NCI-H2227 treated with DMSO at 0.1 percent for 48 hours (cell line): ENCODE data around the gene PET100.

Experiments used
- DNase-seq: peaks from one replicate; lab custom pipeline; 2025; lab: John Stamatoyannopoulos, UW

Gene PET100, protein sequence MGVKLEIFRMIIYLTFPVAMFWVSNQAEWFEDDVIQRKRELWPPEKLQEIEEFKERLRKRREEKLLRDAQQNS

DNA sequence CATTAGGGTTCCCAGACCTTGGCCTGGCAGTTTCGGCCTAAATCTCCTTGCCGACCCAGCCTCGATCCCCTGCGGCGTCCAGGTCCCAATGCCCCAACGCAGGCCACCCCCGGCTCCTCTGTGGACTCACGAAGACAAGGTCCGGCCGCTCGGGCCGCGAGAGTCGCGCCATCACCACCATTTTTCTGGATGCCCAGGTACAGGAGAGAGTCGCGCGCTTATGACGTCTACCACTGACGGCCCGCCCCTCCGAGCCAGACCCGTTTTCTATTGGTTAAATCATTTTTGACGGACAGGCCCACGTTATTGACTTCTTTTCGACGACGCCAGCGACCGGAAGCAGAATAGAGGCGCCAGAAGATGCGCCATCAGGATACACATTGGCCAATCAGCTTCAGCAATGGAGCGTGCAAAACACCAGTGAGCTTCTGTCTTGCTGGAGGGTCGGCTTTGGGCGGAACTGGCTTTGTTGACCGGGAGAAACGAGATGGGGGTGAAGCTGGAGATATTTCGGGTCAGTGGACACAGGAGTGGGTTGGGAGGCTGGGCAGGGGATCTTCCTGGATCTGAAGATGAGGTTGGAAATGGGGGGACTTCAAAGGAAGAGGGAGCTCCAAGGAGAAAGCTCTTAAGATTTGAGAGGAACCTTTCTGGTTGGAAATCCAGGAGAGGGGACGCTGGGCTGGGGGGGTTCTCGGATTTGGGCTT lies at the start of gene PET100, which contains the start of gene XAB2:
Gene PET100 (plus strand): TSS at position 447 of the 708 bp plus-strand sequence. CDS start 41 bp downstream, at position 488.
Gene XAB2 (minus strand): TSS at position 199 of the 708 bp plus-strand sequence. CDS start 18 bp downstream, at position 181.
- DNase-seq: peak; percentile 97

DNA sequence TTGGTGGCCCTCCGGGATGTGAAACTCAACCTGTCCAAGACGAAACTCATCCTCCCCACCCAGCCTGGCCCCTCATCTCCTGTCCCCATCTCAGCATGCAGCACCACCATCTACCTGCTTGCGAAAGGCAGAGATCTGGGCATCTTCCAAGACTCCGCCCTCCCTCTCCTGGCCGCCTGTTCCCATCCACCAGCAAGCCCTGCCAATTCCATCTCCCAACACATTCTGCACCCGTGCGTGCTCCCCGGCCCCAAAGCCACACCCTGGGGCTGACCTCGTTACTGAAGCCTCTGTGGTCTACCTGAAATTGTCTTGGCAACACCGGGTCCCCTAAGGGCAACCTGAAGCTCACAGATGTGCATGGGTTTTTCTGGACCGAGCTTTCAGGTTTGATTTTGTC lies 47.1 kb upstream of the PET100 start:
- no peak for DNase-seq

DNA sequence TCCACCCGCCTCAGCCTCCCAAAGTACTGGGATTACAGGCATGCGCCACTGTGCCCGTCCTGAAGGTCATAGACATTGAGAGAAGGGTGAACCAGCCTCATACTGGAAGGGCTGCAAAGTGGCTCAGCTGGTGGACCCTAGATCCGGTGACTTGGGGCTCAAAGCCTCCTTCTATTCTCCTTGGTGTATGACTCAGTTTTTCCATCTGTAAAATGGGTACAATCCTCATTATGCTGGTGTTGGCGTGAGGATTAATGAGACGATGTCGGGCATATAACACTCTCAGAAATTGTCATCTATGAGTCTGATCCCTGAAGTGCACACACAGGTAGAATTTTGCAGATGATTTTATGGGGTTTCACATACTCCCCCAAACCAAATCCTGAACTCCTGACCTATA lies 39.8 kb upstream of the PET100 start:
- no peak for DNase-seq

DNA sequence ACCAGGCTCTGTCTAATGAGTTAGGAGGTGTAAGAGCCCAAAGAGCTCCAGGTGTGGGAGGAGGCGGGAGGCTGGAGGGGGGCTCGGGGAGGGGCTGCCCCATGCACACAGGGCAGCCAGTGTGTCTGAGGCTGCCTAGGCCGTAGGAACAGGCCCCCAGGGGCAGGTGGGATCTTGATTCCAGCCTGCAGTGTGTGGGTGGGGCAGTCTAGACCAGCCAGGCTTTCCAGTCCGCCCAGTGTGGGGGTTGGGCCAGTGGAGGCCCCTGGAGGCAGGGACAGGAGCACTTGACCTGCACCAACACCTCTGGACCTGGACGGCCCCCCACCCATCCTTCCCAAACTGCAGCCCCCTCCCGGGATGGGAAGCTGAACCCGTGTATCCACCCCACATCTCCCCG lies 39.3 kb upstream of the PET100 start:
- DNase-seq: no peak

DNA sequence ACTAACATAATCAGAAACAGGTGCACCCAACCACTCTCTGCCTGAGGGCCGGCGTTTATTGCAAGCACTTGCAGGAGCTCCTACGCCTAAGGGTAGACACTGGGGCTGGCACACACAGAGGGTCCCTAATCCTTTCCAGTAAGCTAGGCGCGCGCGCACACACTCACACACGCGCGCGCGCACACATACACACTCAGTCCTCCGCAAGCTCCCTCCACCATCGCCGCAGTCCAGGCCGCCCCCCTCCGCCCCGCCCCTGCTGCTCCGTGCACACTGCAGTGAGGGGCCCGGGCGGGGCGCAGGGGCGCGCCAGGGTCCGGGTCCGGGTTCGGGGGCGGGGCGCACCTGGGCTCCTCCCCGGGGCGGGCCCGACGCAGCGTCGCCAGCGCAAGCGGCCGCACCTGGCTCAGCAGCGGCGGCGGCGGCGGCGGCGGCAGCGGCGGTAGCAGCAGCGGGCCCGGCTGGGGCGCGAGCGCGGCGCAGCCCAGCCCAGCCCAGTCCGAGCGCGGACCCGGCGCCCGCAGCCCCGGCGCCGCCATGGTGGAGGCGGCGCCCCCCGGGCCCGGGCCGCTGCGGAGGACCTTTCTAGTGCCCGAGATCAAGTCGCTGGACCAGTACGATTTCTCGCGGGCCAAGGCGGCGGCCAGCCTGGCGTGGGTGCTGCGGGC lies 34.0 kb upstream of the PET100 start, which contains the start of gene CAMSAP3:
Gene CAMSAP3 (plus strand): TSS at position 398 of the 668 bp plus-strand sequence. CDS start 140 bp downstream, at position 538.
- DNase-seq: peak; percentile 64

DNA sequence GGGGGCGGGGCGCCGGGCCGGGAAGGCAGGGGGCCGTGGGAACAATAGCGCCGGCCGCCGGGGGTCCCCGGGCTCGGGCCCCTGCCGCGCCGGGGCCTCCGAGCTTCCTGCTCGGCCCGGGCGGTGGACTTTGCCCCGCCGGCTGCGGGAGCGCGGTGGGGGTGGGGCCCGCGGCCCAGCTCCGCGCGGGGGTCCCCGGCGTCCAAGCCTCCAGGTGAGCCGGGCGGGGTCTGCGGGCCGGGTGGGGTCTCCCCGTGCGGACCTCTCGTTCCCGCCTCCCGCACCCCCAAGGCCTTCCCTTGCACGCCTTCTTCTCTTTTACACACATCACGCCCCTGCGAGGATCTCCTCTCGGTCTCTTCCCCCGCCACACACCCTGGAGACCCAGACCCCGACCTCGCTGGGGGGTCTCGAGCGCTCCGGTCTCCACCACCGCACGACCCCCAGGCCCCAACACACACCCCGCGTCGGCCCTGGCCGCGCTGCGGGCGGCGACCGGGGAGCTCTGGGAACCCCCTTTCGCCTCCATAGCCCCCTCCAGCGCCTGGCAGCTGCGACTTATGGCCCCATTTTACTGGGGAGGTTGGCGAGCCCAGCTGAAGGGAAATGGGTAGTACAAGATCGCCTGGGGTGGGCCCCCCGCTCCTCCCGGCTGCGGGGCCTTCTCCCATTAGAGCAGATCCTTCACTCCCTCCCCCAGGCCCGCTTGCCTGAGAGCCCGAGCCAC lies 33.2 kb upstream of the PET100 start:
- no peak for DNase-seq

DNA sequence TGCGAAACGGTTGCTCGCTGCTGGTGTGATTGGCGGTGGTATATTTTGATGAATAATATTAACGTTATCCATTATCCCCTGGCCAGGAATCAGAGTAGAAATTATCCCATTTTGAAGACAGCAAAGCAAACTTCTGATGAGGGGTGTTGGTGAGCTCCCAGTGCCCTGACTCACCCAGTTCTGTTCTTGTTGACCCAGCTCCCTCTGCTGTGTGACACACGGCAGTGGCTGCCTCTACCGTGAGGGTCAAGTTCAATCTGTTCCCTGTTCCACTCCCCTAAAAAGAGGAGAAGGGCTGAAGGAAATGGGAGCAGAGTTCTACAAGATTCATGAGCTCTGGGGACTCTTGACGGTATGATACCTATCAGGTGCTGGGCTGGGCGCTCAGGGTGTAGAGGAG lies 31.9 kb upstream of the PET100 start:
- DNase-seq: no peak

DNA sequence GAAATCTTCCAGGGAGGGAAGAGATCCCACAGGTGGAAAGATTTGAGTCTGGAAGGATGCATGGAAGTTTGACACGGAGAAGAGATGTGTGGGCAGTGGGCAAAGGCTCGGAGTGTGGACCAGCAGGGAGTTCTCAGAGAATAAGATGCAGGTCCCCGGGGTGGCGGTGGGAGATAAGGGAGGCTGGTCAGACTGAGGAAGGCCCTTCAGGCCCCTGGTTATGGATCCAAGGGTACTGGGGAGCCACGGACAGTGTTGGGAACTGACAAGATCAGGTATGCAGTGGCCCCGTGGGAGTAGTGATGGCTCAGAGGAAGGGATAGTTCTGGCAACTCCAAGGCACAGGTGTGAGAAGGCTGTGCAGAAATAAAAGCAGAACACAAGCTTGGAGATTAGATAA lies 31.4 kb upstream of the PET100 start:
- DNase-seq: no peak

DNA sequence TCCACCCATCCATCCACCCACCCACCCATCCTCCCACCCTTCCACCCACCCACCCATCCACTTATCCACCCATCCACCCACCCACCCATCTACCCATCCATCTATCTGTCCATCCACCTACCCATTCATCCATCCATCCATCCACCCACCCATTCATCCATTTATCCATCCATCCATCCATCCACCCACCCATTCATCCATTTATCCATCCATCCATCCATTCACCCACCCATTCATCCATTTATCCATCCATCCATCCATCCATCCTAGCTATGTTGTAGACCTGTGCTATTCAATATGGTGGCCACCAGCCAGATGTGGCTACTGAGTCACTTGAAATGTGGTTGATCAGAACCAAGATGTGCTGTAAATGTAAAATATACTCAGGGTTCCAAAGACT lies 28.9 kb upstream of the PET100 start:
- DNase-seq: no peak

DNA sequence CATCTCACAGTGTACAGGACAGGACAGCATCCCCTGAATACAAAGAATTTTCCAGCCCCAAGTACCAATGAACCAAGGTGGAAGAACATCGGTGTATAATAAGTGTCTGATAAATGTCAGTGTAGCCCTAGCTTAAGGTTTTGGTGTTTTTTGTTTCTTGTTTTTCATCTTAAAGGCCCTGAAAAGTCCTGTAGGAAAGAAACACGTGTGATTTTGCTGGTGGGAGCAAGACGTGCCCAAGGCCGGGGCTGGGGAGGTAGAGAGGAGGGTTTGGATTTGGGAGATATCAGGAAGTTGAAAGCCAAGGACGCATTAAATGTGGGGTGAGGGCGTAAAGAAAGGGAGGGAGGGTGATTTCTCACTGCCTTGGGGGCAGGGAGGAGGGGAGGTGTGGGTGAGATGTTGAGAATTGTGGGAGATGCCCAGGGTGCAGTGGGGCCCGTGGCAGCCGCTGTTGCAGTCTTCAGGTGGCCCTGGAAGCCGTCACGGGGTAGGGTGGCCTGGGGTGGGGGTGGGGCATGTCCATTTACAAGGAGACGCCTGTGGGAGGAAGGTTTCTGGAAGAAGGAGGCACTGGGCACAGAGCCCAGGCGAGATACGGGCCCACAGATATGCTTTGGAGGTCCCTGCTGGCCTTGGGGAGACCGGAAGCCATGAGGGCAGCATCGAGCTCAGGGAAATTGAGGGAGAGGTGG lies 27.2 kb upstream of the PET100 start:
- no peak for DNase-seq

DNA sequence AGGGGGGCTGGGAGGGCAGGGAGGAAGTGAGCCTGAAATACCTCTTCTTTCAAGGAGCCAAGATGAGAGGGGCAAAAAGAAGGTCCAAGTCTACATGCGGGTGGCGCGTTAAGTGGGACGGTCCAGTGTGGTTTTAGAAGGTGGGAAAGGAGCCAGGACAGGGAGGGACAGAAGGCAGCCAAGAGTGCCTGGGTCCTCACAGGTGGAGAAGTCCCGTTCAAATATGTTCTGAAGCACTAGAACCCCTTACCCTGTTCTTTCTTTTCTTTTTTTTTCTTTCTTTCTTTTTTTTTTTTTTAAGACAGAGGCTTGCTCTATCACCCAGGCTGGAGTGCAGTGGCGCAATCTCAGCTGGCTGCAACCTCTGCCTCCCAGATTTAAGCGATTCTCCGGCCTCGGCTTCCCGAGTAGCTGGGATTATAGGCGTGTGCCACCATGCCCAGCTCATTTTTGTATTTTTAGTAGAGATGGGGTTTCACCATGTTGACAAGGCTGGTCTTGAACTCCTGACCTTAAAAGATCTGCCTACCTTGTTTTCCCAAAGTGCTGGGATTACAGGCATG lies 26.6 kb upstream of the PET100 start:
- DNase-seq: no peak

DNA sequence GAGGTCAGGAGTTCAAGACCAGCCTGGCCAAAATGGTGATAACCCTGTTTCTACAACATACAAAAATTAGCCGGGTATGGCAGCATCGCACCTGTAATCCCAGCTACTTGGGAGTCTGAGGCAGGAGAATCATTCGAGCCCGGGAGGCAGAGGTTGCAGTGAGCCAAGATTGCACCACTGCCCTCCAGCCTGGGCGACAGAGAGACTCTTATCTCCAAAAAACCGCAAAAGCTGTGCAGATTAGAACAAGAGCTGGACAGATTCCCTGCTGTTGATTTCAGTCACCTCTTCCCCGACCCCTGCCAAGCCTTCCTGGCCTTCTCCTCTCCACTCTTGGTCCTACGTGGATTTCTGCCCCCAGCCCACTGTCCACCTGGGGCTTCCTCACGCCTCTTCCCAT lies 25.7 kb upstream of the PET100 start:
- DNase-seq: no peak

DNA sequence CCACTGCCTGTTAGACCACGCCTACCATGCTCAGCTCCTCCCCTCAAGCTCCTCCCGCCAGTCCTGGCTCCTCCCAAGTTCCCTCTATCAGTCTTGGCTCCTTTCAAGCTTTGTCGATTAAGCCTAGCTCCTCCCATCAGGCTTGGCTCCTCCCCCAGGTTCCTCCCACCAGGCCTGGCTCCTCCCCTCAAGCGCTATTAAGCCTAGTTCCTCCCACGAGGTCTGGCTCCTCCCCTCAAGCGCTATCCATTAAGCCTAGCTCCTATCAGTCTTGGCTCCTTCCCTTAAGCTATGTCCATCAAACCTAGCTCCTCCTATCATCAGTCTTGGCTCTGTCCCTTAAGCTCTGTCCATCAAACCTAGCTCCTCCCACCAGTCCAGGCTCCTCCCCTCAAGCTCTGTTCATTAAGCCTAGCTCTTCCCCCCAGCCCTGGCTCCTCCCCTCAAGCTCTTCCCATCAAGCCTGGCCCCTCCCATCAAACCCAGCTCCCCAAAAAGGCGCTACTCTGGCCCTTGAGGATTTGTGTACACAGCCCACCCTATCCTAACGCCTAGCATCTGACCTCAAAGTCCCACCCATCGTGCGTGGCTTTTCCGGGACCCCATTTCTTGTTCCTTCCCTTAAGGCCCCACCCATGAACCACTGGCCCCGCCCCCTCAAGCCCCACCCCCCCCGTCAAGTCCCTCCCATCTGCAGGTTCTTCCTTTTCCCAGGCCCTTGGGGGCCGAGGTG lies 23.9 kb upstream of the PET100 start:
- DNase-seq: no peak

DNA sequence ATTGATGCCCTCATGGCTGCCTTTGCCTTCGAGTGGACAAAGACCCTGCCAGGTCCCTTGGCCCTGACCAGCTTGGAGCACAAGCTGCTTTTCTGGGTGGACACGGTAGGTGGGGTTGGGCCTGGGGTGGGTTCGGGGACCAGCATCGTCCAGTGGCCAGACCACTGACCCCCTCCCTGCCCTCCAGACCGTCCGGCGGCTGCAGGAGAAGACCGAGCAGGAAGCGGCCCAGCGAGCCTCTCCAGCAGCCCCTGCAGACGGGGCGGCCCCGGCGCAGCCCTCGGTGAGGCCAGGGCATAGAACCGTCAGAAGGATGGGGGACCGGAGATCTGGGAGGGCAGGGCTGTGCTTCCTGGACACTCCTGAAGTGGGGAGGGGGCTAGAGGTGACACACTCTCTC lies 23.3 kb upstream of the PET100 start:
- no peak for DNase-seq

DNA sequence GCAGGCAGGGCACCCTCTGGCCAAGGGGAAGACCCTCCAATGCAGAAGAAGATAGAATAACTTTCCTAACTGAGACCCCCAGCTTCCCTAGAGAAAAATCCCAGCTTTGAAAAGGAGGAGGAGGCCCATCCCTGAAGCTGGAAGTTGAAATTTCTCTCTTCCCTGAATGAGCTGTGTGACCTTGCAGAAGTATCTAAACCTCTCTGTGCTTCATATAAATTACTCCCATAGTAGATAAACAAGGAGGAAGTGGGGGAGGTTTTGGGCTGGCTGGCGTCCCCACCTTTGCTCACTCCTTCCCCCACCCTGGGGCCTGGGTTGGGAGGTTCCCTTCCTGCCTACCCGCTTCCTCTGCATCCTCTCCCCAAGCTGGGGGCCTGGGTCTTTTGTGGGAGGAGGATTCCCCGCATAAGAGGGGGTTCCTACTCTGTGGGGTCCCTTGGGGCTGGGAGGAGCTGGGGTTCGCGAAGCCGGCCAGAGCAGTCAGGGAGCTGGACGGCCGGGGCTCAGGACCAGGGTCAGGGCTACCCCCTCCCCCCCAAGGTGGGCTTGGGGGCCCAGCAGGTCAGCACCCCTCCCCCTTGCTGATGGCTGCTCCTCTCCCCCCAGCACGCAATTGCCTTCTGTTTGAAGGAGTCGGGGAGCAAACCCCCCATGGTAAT lies 22.2 kb upstream of the PET100 start:
- DNase-seq: no peak

DNA sequence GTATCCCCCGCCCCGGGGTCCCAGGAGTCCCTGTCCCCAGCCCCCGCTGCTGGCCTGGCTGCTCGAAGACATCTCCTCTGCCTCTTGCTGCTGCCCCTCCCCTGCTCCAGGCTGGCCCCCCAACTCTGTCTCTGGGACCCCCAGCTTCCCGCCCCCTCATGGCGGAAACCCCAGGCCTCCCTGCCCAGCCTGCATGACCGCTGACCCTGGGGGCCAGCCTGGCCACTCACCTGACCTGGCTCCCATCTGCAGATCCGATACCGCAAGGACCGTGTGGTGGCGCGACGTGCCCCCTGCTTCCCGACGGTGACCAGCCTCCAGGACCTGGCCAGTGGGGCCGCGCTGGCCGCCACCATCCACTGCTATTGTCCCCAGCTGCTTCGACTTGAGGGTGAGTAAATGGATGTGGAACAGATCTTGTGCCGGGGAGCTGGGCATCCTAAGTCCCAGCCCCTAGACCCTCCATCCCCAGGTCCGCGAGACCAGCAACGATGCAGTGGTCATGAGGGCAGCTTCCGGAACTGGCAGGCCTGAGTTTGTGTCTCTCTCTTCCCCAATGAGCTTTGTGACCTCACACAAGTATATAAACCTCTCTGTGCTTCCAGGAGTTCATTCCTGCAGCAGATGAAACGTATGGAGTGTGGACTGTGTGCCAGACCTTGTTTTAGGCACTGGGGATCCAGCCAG lies 21.6 kb upstream of the PET100 start:
- DNase-seq: no peak

DNA sequence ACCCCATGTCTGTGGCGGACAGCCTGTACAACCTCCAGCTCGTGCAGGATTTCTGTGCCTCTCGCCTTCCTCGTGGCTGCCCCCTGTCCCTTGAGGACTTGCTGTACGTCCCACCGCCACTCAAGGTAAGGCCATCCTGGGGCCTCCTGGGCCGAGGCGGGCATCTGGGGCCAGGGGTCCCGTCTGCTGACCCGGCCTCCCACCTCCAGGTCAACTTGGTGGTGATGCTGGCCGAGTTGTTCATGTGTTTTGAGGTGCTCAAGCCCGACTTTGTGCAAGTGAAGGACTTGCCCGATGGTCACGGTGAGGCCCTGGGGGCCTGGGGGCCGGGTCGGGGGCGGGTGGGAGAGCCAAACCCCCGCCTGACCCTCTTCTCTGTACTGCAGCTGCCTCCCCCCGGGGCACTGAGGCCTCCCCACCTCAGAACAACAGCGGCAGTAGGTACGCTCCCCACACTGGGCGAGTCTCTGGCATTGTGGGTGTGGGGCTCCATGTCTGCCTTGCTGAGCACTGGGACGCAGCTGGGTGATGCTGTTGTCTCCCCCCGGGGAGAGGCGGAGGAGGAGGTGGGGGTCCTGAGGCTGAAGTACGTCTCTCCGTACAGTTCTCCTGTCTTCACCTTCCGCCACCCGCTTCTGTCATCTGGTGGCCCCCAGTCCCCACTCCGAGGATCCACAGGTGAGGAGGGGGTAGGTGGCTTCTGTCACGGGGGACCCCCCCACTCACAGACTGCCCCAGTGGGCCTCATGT lies 18.9 kb upstream of the PET100 start:
- DNase-seq: no peak

DNA sequence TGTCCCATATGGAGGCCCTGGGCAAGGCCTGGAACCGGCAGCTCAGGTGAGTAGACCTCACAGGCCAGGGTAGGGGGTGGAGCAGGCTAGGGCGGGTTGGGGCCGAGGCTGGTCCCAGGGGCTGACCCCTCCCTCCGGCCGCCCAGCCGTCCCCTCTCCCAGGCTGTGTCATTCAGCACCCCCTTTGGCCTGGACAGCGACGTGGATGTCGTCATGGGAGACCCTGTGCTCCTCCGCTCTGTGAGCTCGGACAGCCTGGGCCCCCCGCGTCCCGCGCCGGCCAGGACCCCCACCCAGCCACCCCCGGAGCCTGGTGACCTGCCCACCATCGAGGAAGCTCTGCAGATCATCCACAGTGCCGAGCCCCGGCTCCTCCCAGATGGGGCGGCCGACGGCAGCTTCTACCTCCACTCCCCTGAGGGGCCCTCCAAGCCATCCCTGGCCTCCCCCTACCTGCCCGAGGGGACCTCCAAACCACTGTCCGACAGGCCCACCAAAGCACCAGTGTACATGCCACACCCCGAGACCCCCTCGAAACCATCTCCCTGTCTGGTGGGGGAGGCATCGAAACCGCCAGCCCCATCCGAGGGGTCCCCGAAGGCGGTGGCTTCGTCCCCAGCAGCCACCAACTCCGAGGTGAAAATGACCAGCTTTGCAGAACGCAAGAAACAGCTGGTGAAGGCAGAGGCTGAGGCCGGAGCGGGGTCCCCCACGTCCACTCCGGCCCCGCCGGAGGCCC lies 17.9 kb upstream of the PET100 start:
- DNase-seq: no peak
